H1 (cell line): Measurements from ENCODE around the gene SVEP1. TPM values are rescaled to one million over a fixed set of nuclear protein-coding genes. Genes with fewer than 3 reads are reported as not detected.

ENCODE experiments used
- NANOG ChIP-seq: IDR thresholded peaks from 2 replicates; pipeline ENCODE4 v1.6.1; 2011; ENCODE audit warnings: low read length, low read depth, mild to moderate bottlenecking, inconsistent platforms; ENCODE audit not compliant: insufficient read depth, poor library complexity, severe bottlenecking
- SIN3A ChIP-seq, 2 experiments: IDR thresholded peaks in 1 of 2; conservative IDR thresholded peaks in 1 of 2; 2 replicates each; pipeline ENCODE4 v1.6.1; 2011 to 2012; ENCODE audit warnings: low read length in 2 of 2, improper control_type of control experiment in 1 of 2, low read depth in 1 of 2, mild to moderate bottlenecking in 1 of 2
- SP4 ChIP-seq: IDR thresholded peaks from 2 replicates; pipeline ENCODE4 v1.6.1; 2012; ENCODE audit warnings: low read length, inconsistent platforms
- YY1 ChIP-seq: IDR thresholded peaks from 2 replicates; pipeline ENCODE4 v1.6.1; 2011; ENCODE audit warnings: low read depth, mild to moderate bottlenecking, low read length
- polyA plus RNA-seq, 7 experiments: library from polyadenylated mRNA; depleted of rRNA in 3 of 7; stranded (reverse) in 5 of 7; unstranded in 2 of 7; fragments of >200 nt in 5 of 7; fragments of 200-250 nt in 2 of 7; gene quantifications; 1 replicate in 5 of 7; 2 replicates in 1 of 7; 4 replicates in 1 of 7; pipeline versions ENCODE4 v1.2.1 to v1.2.3, GENCODE V29; 2011 to 2013; ENCODE audit warnings: missing spikeins in 2 of 7, mixed read lengths in 2 of 7
- total RNA-seq: library from RNA; stranded (reverse); fragmentation: NEBNext Ultra II Directional; extraction: Animal tissue kit (Norgen Biotek cat#: 25700); gene quantifications from 2 replicates; pipeline ENCODE4 v1.2.1, GENCODE V29; 2021

The SVEP1 gene
- total and polyA plus RNA-seq, 2 of the 8 experiments (the other 6 are each of a cell fraction or from before 2014, with no cell fraction given): 0.11 to 0.37 TPM

GRCh38 chr9:110320651-110321445 is 258.7 kb downstream of the SVEP1 start (continued):
- TF ChIP-seq SIN3A (conservative IDR thresholded peaks at IDR 0.05 in 1 of 2, IDR thresholded peaks at IDR 0.05 in 1 of 2; ENCODE audit: low read depth in 1 of 2, low read length in 2 of 2) (no peak), NANOG (no peak), YY1 (no peak), SP4 (no peak)
